ENCODE data around the gene TACC2.
A peak's percentile ranks its signal among the peaks of the same experiment; 100 is the strongest.

GRCh38 chr10:122298598-122299301 is 309.8 kb downstream of the TACC2 start:
- peak; percentile 93 for TF ChIP-seq CTCF (conservative IDR thresholded peaks at IDR 0.05; ENCODE audit: low read depth in 2 of 2)
- TF ChIP-seq EZH2phosphoT487 (IDR thresholded peaks at IDR 0.05; ENCODE audit: unreplicated experiment), result no peak
